WTC11 (cell line): Measurements from ENCODE around the gene TULP3. TPM values are rescaled to one million over a fixed set of nuclear protein-coding genes. Genes with fewer than 3 reads are reported as not detected.

Source experiments
- ETV6 ChIP-seq: sonication (generic); formaldehyde crosslinking; IDR thresholded peaks from 2 replicates; pipeline ENCODE4 v1.8.1; 2022; ENCODE audit warnings: mild to moderate bottlenecking, missing genetic modification reagents
- FOXP1 ChIP-seq: sonication (generic); formaldehyde crosslinking; IDR thresholded peaks from 2 replicates; pipeline ENCODE4 v1.8.0; 2022; ENCODE audit warnings: missing genetic modification reagents, mild to moderate bottlenecking, moderate library complexity, borderline replicate concordance
- MXD4 ChIP-seq: fragments of 250-450 bp; sonication (Bioruptor Pico); IDR thresholded peaks from 2 replicates; pipeline ENCODE4 v1.8.0; 2021; ENCODE audit warnings: mild to moderate bottlenecking, moderate library complexity, borderline replicate concordance
- NFE2L1 ChIP-seq: sonication (generic); formaldehyde crosslinking; IDR thresholded peaks from 2 replicates; pipeline ENCODE4 v1.8.1; 2023; ENCODE audit warnings: missing genetic modification reagents
- NR3C1 ChIP-seq: sonication (generic); formaldehyde crosslinking; conservative IDR thresholded peaks from 2 replicates; pipeline ENCODE4 v1.8.1; 2023; ENCODE audit warnings: low read depth, mild to moderate bottlenecking, missing genetic modification reagents
- RORB ChIP-seq: fragments of 250-450 bp; sonication (Bioruptor Pico); IDR thresholded peaks from 2 replicates; pipeline ENCODE4 v1.9.0; 2021; ENCODE audit warnings: mild to moderate bottlenecking
- SMAD3 ChIP-seq: sonication (generic); formaldehyde crosslinking; IDR thresholded peaks from 2 replicates; pipeline ENCODE4 v1.8.0; 2022; ENCODE audit warnings: missing genetic modification reagents, mild to moderate bottlenecking, borderline replicate concordance
- SOX15 ChIP-seq: fragments of 250-450 bp; sonication (Bioruptor Pico); IDR thresholded peaks from 2 replicates; pipeline ENCODE4 v1.9.0; 2021; ENCODE audit warnings: mild to moderate bottlenecking
- TCF7 ChIP-seq: sonication (generic); formaldehyde crosslinking; IDR thresholded peaks from 2 replicates; pipeline ENCODE4 v1.8.0; 2022; ENCODE audit warnings: mild to moderate bottlenecking, low read depth, missing genetic modification reagents, moderate library complexity
- ZBTB43 ChIP-seq: sonication (generic); formaldehyde crosslinking; IDR thresholded peaks from 2 replicates; pipeline ENCODE4 v1.8.1; 2023; ENCODE audit warnings: mild to moderate bottlenecking, missing genetic modification reagents
- total RNA-seq: library from RNA; stranded (reverse); gene quantifications from 3 replicates; pipeline ENCODE4 v1.2.3, GENCODE V29; 2021
- TF ChIP-seq, protein P1 (sequence below): sonication (generic); formaldehyde crosslinking; IDR thresholded peaks from 2 replicates; pipeline ENCODE4 v1.8.1; 2022; ENCODE audit warnings: low read depth, missing genetic modification reagents, borderline replicate concordance
- TF ChIP-seq, protein P2 (sequence below): sonication (generic); formaldehyde crosslinking; IDR thresholded peaks from 2 replicates; pipeline ENCODE4 v1.8.1; 2022; ENCODE audit warnings: low read depth, mild to moderate bottlenecking, moderate library complexity, missing genetic modification reagents, borderline replicate concordance
- TF ChIP-seq, protein P3 (sequence below): sonication (generic); formaldehyde crosslinking; IDR thresholded peaks from 2 replicates; pipeline ENCODE4 v1.8.1; 2023; ENCODE audit warnings: mild to moderate bottlenecking, missing genetic modification reagents, moderate library complexity

TULP3 gene
- total RNA-seq, 1 experiment from 2014 or later: 17.4 TPM

- TF ChIP-seq ZBTB43 (no peak), FOXP1 (CRISPR knock-in tag) (no peak), RORB (no peak), TCF7 (CRISPR knock-in tag) (no peak), SMAD3 (CRISPR knock-in tag) (no peak), MXD4 (CRISPR knock-in tag) (no peak), SOX15 (CRISPR knock-in tag) (no peak), NR3C1 (CRISPR knock-in tag) (no peak), ETV6 (CRISPR knock-in tag) (no peak), NFE2L1 (CRISPR knock-in tag) (no peak)
- TF ChIP-seq, protein P1, sequence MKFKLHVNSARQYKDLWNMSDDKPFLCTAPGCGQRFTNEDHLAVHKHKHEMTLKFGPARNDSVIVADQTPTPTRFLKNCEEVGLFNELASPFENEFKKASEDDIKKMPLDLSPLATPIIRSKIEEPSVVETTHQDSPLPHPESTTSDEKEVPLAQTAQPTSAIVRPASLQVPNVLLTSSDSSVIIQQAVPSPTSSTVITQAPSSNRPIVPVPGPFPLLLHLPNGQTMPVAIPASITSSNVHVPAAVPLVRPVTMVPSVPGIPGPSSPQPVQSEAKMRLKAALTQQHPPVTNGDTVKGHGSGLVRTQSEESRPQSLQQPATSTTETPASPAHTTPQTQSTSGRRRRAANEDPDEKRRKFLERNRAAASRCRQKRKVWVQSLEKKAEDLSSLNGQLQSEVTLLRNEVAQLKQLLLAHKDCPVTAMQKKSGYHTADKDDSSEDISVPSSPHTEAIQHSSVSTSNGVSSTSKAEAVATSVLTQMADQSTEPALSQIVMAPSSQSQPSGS (CRISPR knock-in tag): no peak
- TF ChIP-seq, protein P2, sequence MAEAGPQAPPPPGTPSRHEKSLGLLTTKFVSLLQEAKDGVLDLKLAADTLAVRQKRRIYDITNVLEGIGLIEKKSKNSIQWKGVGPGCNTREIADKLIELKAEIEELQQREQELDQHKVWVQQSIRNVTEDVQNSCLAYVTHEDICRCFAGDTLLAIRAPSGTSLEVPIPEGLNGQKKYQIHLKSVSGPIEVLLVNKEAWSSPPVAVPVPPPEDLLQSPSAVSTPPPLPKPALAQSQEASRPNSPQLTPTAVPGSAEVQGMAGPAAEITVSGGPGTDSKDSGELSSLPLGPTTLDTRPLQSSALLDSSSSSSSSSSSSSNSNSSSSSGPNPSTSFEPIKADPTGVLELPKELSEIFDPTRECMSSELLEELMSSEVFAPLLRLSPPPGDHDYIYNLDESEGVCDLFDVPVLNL (CRISPR knock-in tag): no peak
- TF ChIP-seq, protein P3, sequence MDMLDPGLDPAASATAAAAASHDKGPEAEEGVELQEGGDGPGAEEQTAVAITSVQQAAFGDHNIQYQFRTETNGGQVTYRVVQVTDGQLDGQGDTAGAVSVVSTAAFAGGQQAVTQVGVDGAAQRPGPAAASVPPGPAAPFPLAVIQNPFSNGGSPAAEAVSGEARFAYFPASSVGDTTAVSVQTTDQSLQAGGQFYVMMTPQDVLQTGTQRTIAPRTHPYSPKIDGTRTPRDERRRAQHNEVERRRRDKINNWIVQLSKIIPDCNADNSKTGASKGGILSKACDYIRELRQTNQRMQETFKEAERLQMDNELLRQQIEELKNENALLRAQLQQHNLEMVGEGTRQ: no peak
Measured at GRCh38 chr12:2988494-2988893, 97.8 kb downstream of the TULP3 start (continued).

Other genes starting within 250 kb of the TULP3 start
- 245 to 257 TPM (median 249 TPM) in 3 replicates for gene FKBP4, start 95.9 kb upstream of the TULP3 start, total RNA-seq
- gene ITFG2, start 78.2 kb upstream of the TULP3 start, total RNA-seq: 23.9 to 26.0 TPM (median 25.4 TPM) in 3 replicates
- gene NRIP2, start 55.9 kb upstream of the TULP3 start, total RNA-seq: 0.09 TPM in 1 of 3 replicates, not detected in the others
- not detected in 3 replicates for gene TEX52, start 33.9 kb upstream of the TULP3 start, total RNA-seq
- gene FOXM1, start 13.7 kb upstream of the TULP3 start, total RNA-seq: 99.6 to 118 TPM (median 100 TPM) in 3 replicates
- gene RHNO1, start 13.7 kb upstream of the TULP3 start, total RNA-seq: 48.0 to 50.3 TPM (median 49.5 TPM) in 3 replicates
- gene TEAD4, start 68.5 kb downstream of the TULP3 start, total RNA-seq: 75.8 to 96.8 TPM (median 78.2 TPM) in 3 replicates
- 21.8 to 27.6 TPM (median 23.9 TPM) in 3 replicates for gene TSPAN9, start 186.5 kb downstream of the TULP3 start, total RNA-seq